Kidney (tissue), 14 donors: ENCODE measurements around the gene NFATC2. TPM values are rescaled to one million over a fixed set of nuclear protein-coding genes. Genes with fewer than 3 reads are reported as not detected.
A peak's percentile ranks its signal among the peaks of the same experiment; 100 is the strongest.

Experiments used
- DNase-seq, 5 donors: peaks; one replicate each; pipeline ENCODE4 v3.0.0-alpha.2; 2013 to 2020
- FAIRE-seq: peaks from 2 replicates; lab custom pipeline; 2012; peaks lifted over from hg19 to GRCh38; lab: Jason Lieb, UNC
- H3K27ac ChIP-seq, 2 donors: one replicate each; pipeline ENCODE4 v1.7.0; 2013; ENCODE audit warnings: low read depth in 2 of 2, low read length in 2 of 2, inconsistent platforms in 1 of 2
- H3K27me3 ChIP-seq: one replicate; pipeline ENCODE4 v1.7.1; 2013; ENCODE audit warnings: low read length, inconsistent platforms; ENCODE audit not compliant: control insufficient read depth, insufficient read depth
- H3K36me3 ChIP-seq, 3 donors: one replicate each; pipeline versions ENCODE4 v1.7.0 to v1.7.1; 2013; ENCODE audit warnings: low read length in 3 of 3, control low read depth in 1 of 3, inconsistent platforms in 1 of 3; ENCODE audit not compliant: insufficient read depth in 3 of 3, control insufficient read depth in 2 of 3
- H3K4me1 ChIP-seq, 3 donors: one replicate each; pipeline versions ENCODE4 v1.7.0 to v1.7.1; 2013; ENCODE audit warnings: low read length in 3 of 3, inconsistent platforms in 1 of 3, low read depth in 1 of 3; ENCODE audit not compliant: control insufficient read depth in 2 of 3, insufficient read depth in 2 of 3
- H3K4me3 ChIP-seq, 3 donors: one replicate each; pipeline versions ENCODE4 v1.7.0 to v1.8.1; 2013; ENCODE audit warnings: low read length in 3 of 3, control low read depth in 1 of 3, inconsistent platforms in 1 of 3
- H3K9ac ChIP-seq, 3 donors: one replicate each; pipeline versions ENCODE4 v1.7.0 to v1.7.1; 2013; ENCODE audit warnings: low read length in 3 of 3, control low read depth in 1 of 3, inconsistent platforms in 1 of 3
- H3K9me3 ChIP-seq, 3 donors: one replicate each; pipeline versions ENCODE4 v1.7.0 to v1.7.1; 2013; ENCODE audit warnings: low read length in 3 of 3, control low read depth in 1 of 3, inconsistent platforms in 1 of 3; ENCODE audit not compliant: control insufficient read depth in 2 of 3, insufficient read depth in 1 of 3
- CTCF ChIP-seq: IDR thresholded peaks from 3 replicates; pipeline ENCODE4 v1.5.1; 2012; ENCODE audit warnings: mild to moderate bottlenecking, moderate library complexity, borderline replicate concordance; ENCODE audit not compliant: insufficient read depth; ENCODE audit errors: extremely low read depth
- intact Hi-C: fragments of 100-400 bp; cut with DNase I; formaldehyde crosslinking; loops from one replicate; pipeline ENCODE4 v1.11.1; 2022
- polyA plus RNA-seq: library from polyadenylated mRNA; stranded (reverse); fragments of 350-450 nt; fragmentation: Illumina TruSeq; extraction: RNeasy Lipid Tissue Mini Kit (QIAGEN cat#74804); gene quantifications from one replicate; pipeline ENCODE4 v1.2.3, GENCODE V29; 2014; ENCODE audit warnings: low read depth, low replicate concordance; ENCODE audit not compliant: insufficient read depth
- total RNA-seq: library from RNA; stranded (reverse); fragmentation: NEBNext Ultra II Directional; extraction: Animal tissue kit (Norgen Biotek cat#: 25700); gene quantifications from one replicate; pipeline ENCODE4 v1.2.1, GENCODE V29; 2021
- donor health status: control.
- donor health status: control.
- donor health status: control.
- donor health status: control.
- donor health status: control.
- donor health status: DM: yes; HTN: yes; CAD: no.
- donor health status: Normal renal cell carcinoma (clear cell type).

NFATC2 gene
- total and polyA plus RNA-seq, 2 donors from 2014 or later: 0.73 to 10.5 TPM

- TF ChIP-seq CTCF: no peak
- DNase-seq (no peak), FAIRE-seq (no peak)
- Histone ChIP-seq H3K4me1 (peaks cover 2 to 15% (median 5%) of the 10 kb centered on the region in 3 donors), H3K36me3 (no peaks in the 10 kb centered on the region), H3K9ac (peak overlapping the region in 1 of 3 donors; percentile 49), H3K4me3 (no peak overlapping the region), H3K27me3 (no peaks in the 10 kb centered on the region), H3K9me3 (no peaks in the 10 kb centered on the region), H3K27ac (no peak overlapping the region)
- intact Hi-C loops: no loop called here
Observed at GRCh38 chr20:51543422-51543788, 886 bp upstream of the NFATC2 start.

- TF ChIP-seq CTCF: no peak
- intact Hi-C loops: no loop called here
- Histone ChIP-seq H3K9ac (no peak overlapping the region), H3K9me3 (peaks cover 0 to 3% (median 0%) of the 10 kb centered on the region in 3 donors), H3K27ac (peak overlapping the region; percentile 33 to 52), H3K4me3 (peak overlapping the region in 1 of 3 donors; percentile 45), H3K4me1 (peaks cover 2 to 15% (median 5%) of the 10 kb centered on the region in 3 donors), H3K36me3 (no peaks in the 10 kb centered on the region), H3K27me3 (no peaks in the 10 kb centered on the region)
- DNase-seq (peak in 2 of 5 donors; percentile 60 to 81), FAIRE-seq (no peak)
Observed at GRCh38 chr20:51542033-51542570, 417 bp downstream of the NFATC2 start.

- H3K27me3 ChIP-seq: no peaks in the 10 kb centered on the region
- peak overlapping the region in 2 of 3 donors; percentile 17 to 31 for H3K9ac ChIP-seq
- intact Hi-C loops: no loop called here
- FAIRE-seq (no peak), DNase-seq (peak; percentile 54 to 93 (median 70))
- peaks cover 0 to 3% (median 0%) of the 10 kb centered on the region in 3 donors for H3K9me3 ChIP-seq
- peak overlapping the region in 2 of 3 donors; percentile 41 to 45 for H3K4me3 ChIP-seq
- peaks cover 2 to 18% (median 5%) of the 10 kb centered on the region in 3 donors for H3K4me1 ChIP-seq
- peak overlapping the region; percentile 33 to 52 for H3K27ac ChIP-seq
- H3K36me3 ChIP-seq: no peaks in the 10 kb centered on the region
- TF ChIP-seq CTCF: no peak
Observed at GRCh38 chr20:51541189-51542032, 1.1 kb downstream of the NFATC2 start.
